ENCODE data around the gene BCL11A. TPM values are rescaled to one million over a fixed set of nuclear protein-coding genes. Genes with fewer than 3 reads are reported as not detected.

The BCL11A gene
- polyA plus RNA-seq, 1 donor (not counting 4 experiments of a cell fraction or from before 2014, with no cell fraction given) = 5.0 TPM

DNA sequence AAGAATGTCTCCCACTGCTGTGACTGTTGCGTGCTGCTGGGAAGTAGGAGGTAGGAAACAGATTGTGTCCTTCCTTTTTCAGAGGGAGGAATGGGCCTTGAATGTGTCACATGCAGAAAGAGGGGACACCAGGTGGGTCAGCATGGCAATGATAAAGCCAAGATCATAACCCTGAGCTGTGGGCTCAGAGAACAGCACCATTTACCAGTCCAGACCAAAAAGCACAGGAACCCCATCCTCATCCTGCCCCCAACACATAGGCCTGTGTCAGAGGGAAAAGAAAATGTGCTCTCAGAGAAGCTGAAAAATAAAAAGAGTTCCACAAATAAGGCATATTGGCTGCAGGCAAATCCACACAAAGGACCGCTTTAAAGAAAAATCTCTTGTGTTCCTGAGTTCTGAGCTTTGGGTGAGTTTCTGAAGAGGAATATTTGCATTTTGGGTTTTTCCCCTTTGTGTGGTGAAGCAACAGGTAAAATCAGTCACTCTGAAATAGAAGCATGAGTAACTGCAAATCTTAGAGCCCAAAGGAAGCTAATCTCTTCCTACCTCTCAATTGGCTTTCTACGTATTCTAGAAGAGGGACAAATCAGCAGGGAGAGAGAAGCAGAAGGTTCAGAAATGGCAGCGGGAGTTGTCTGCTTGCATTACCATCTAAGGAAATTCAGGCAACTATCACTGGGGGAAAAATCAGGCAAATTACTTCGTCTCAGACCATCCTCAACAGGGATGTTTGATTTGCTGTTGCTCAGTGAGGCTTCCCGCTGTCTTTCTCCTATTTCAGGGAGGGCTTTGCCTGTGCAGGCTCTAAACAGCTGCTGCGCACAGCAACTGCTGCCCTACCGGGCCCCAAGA is 106.8 kb downstream of the BCL11A start:
- Histone ChIP-seq H4K20me1 (ENCODE audit: control insufficient read depth, extremely low read depth, insufficient read depth, low read length) (no peaks in the 10 kb centered on the region), H3K4me2 (ENCODE audit: control insufficient read depth, extremely low read depth, insufficient read depth, low read depth, low read length) (no peak overlapping the region), H2AFZ (ENCODE audit: control insufficient read depth, low read length) (no peak overlapping the region), H3K9me1 (ENCODE audit: control insufficient read depth, extremely low read depth, insufficient read depth, low read length) (no peaks in the 10 kb centered on the region), H3K79me2 (ENCODE audit: control insufficient read depth, insufficient read depth, low read length) (no peaks in the 10 kb centered on the region), H3K9ac (ENCODE audit: control insufficient read depth, extremely low read depth, insufficient read depth, low read length) (no peak overlapping the region), H3K27me3 (ENCODE audit: control insufficient read depth, extremely low read depth, insufficient read depth, low read length) (no peaks in the 10 kb centered on the region), H3K4me1 (ENCODE audit: control insufficient read depth, extremely low read depth, insufficient read depth, low read length) (peaks cover 12% of the 10 kb centered on the region), H3K36me3 (ENCODE audit: control insufficient read depth in 2 of 2, extremely low read depth in 1 of 2, insufficient read depth in 2 of 2, low read length in 2 of 2) (no peaks in the 10 kb centered on the region), H3K27ac (ENCODE audit: control insufficient read depth, insufficient read depth, low read length) (no peak overlapping the region), H3K4me3 (ENCODE audit: control insufficient read depth in 2 of 3, extremely low read depth in 1 of 3, insufficient read depth in 2 of 3, low read depth in 1 of 3, low read length in 3 of 3) (no peak overlapping the region), H3K9me3 (ENCODE audit: control insufficient read depth, low read depth, low read length) (no peaks in the 10 kb centered on the region)
- dilution Hi-C loops (cut with MboI; ENCODE audit: extremely low pct_ligation_motif_present, low sequenced_read_pairs) = no loop called here
- FAIRE-seq = no peak
- TF ChIP-seq EZH2 (IDR thresholded peaks at IDR 0.05; ENCODE audit: low read length) (no peak), CTCF (optimal IDR thresholded peaks at IDR 0.05 in 1 of 3, IDR thresholded peaks at IDR 0.05 in 1 of 3, conservative IDR thresholded peaks at IDR 0.05 in 1 of 3; ENCODE audit: extremely low read depth in 1 of 3, insufficient read depth in 2 of 3, low read length in 3 of 3) (no peak)
- no peak for DNase-seq (ENCODE audit: low read depth, low spot score)

- no peaks in the 10 kb centered on the region for H3K9me3 ChIP-seq (ENCODE audit: control insufficient read depth, low read depth, low read length)
- H3K36me3 ChIP-seq (ENCODE audit: control insufficient read depth in 2 of 2, extremely low read depth in 1 of 2, insufficient read depth in 2 of 2, low read length in 2 of 2) = no peaks in the 10 kb centered on the region
- no peak overlapping the region for H2AFZ ChIP-seq (ENCODE audit: control insufficient read depth, low read length)
- no peak overlapping the region for H3K9ac ChIP-seq (ENCODE audit: control insufficient read depth, extremely low read depth, insufficient read depth, low read length)
- no peak for DNase-seq (ENCODE audit: low read depth, low spot score)
- FAIRE-seq = no peak
- dilution Hi-C loops (cut with MboI; ENCODE audit: extremely low pct_ligation_motif_present, low sequenced_read_pairs) = no loop called here
- no peaks in the 10 kb centered on the region for H3K79me2 ChIP-seq (ENCODE audit: control insufficient read depth, insufficient read depth, low read length)
- peaks cover 16% of the 10 kb centered on the region for H3K4me1 ChIP-seq (ENCODE audit: control insufficient read depth, extremely low read depth, insufficient read depth, low read length)
- H3K4me2 ChIP-seq (ENCODE audit: control insufficient read depth, extremely low read depth, insufficient read depth, low read depth, low read length) = no peak overlapping the region
- no peaks in the 10 kb centered on the region for H3K9me1 ChIP-seq (ENCODE audit: control insufficient read depth, extremely low read depth, insufficient read depth, low read length)
- no peaks in the 10 kb centered on the region for H4K20me1 ChIP-seq (ENCODE audit: control insufficient read depth, extremely low read depth, insufficient read depth, low read length)
- H3K27me3 ChIP-seq (ENCODE audit: control insufficient read depth, extremely low read depth, insufficient read depth, low read length) = no peaks in the 10 kb centered on the region
- no peak for TF ChIP-seq EZH2 (IDR thresholded peaks at IDR 0.05; ENCODE audit: low read length)
- no peak for TF ChIP-seq CTCF (optimal IDR thresholded peaks at IDR 0.05 in 1 of 3, IDR thresholded peaks at IDR 0.05 in 1 of 3, conservative IDR thresholded peaks at IDR 0.05 in 1 of 3; ENCODE audit: extremely low read depth in 1 of 3, insufficient read depth in 2 of 3, low read length in 3 of 3)
- H3K27ac ChIP-seq (ENCODE audit: control insufficient read depth, insufficient read depth, low read length) = no peak overlapping the region
- no peak overlapping the region for H3K4me3 ChIP-seq (ENCODE audit: control insufficient read depth in 2 of 3, extremely low read depth in 1 of 3, insufficient read depth in 2 of 3, low read depth in 1 of 3, low read length in 3 of 3)
These were observed 107.7 kb downstream of the BCL11A start for GRCh38 chr2:60445684-60446179.

Data from keratinocyte (primary cell).